ENCODE results near the gene CBX1. TPM values are rescaled to one million over a fixed set of nuclear protein-coding genes. Genes with fewer than 3 reads are reported as not detected.

The CBX1 gene
- total and polyA plus RNA-seq, 4 donors: 17.6 to 43.2 (median 28.9) TPM

GRCh38 chr17:48125829-48126531 lies 24.7 kb upstream of the CBX1 start:
- no peak overlapping the region for H3K9ac ChIP-seq (ENCODE audit: insufficient read depth in 1 of 2, low read length in 2 of 2)
- DNase-seq (no peak), ATAC-seq (ENCODE audit: insufficient read depth, low FRiP score) (no peak)
- H3K27me3 ChIP-seq (ENCODE audit: control insufficient read depth in 3 of 3, insufficient read depth in 3 of 3, low read length in 2 of 3): no peaks in the 10 kb centered on the region
- peaks cover 14 to 36% (median 20%) of the 10 kb centered on the region in 4 donors for H3K36me3 ChIP-seq (ENCODE audit: control insufficient read depth in 4 of 4, insufficient read depth in 4 of 4, low read length in 4 of 4)
- no peak overlapping the region for H3K4me3 ChIP-seq
- TF ChIP-seq CTCF (IDR thresholded peaks at IDR 0.05; ENCODE audit: control extremely low read depth, extremely low read depth): no peak
- no peaks in the 10 kb centered on the region for H3K4me1 ChIP-seq (ENCODE audit: control insufficient read depth in 5 of 5, insufficient read depth in 5 of 5, low read length in 5 of 5)
- 80 to 82% methylated on average over 9 of the region's 9 CpGs for WGBS, 2 donors
- H3K27ac ChIP-seq (ENCODE audit: low read depth in 1 of 2, low read length in 1 of 2): no peak overlapping the region
- no peaks in the 10 kb centered on the region for H3K9me3 ChIP-seq (ENCODE audit: control insufficient read depth in 4 of 4, insufficient read depth in 3 of 4, low read length in 3 of 4)

GRCh38 chr17:48123776-48124388 lies 22.6 kb upstream of the CBX1 start:
- DNase-seq (no peak), ATAC-seq (ENCODE audit: insufficient read depth, low FRiP score) (no peak)
- Histone ChIP-seq H3K27me3 (ENCODE audit: control insufficient read depth in 3 of 3, insufficient read depth in 3 of 3, low read length in 2 of 3) (no peaks in the 10 kb centered on the region), H3K36me3 (ENCODE audit: control insufficient read depth in 4 of 4, insufficient read depth in 4 of 4, low read length in 4 of 4) (peaks cover 14 to 39% (median 23%) of the 10 kb centered on the region in 4 donors), H3K9me3 (ENCODE audit: control insufficient read depth in 4 of 4, insufficient read depth in 3 of 4, low read length in 3 of 4) (no peaks in the 10 kb centered on the region), H3K4me1 (ENCODE audit: control insufficient read depth in 5 of 5, insufficient read depth in 5 of 5, low read length in 5 of 5) (no peaks in the 10 kb centered on the region), H3K27ac (ENCODE audit: low read depth in 1 of 2, low read length in 1 of 2) (no peak overlapping the region), H3K9ac (ENCODE audit: insufficient read depth in 1 of 2, low read length in 2 of 2) (no peak overlapping the region), H3K4me3 (no peak overlapping the region)
- no peak for TF ChIP-seq CTCF (IDR thresholded peaks at IDR 0.05; ENCODE audit: control extremely low read depth, extremely low read depth)
- 96 to 100% methylated on average over 4 of the region's 4 CpGs for WGBS, 2 donors

GRCh38 chr17:48123111-48123510 lies 21.8 kb upstream of the CBX1 start:
- Histone ChIP-seq H3K4me3 (no peak overlapping the region), H3K9ac (ENCODE audit: insufficient read depth in 1 of 2, low read length in 2 of 2) (no peak overlapping the region), H3K27me3 (ENCODE audit: control insufficient read depth in 3 of 3, insufficient read depth in 3 of 3, low read length in 2 of 3) (no peaks in the 10 kb centered on the region), H3K9me3 (ENCODE audit: control insufficient read depth in 4 of 4, insufficient read depth in 3 of 4, low read length in 3 of 4) (no peaks in the 10 kb centered on the region), H3K4me1 (ENCODE audit: control insufficient read depth in 5 of 5, insufficient read depth in 5 of 5, low read length in 5 of 5) (no peaks in the 10 kb centered on the region), H3K27ac (ENCODE audit: low read depth in 1 of 2, low read length in 1 of 2) (no peak overlapping the region), H3K36me3 (ENCODE audit: control insufficient read depth in 4 of 4, insufficient read depth in 4 of 4, low read length in 4 of 4) (peaks cover 14 to 43% (median 26%) of the 10 kb centered on the region in 4 donors)
- WGBS, 2 donors: 90 to 91% methylated on average over 6 of the region's 6 CpGs
- ATAC-seq (ENCODE audit: insufficient read depth, low FRiP score) (no peak), DNase-seq (no peak)
- no peak for TF ChIP-seq CTCF (IDR thresholded peaks at IDR 0.05; ENCODE audit: control extremely low read depth, extremely low read depth)
